Osteocyte (in vitro differentiated cells): ENCODE data around the gene PTCSC3. TPM values are rescaled to one million over a fixed set of nuclear protein-coding genes. Genes with fewer than 3 reads are reported as not detected.

Source experiments
- DNase-seq: peaks from one replicate; pipeline ENCODE4 v3.0.0; 2021; ENCODE audit warnings: mixed read lengths; ENCODE audit not compliant: unreplicated experiment; ENCODE audit errors: extremely low spot score
- H3K27ac Mint-ChIP-seq: one replicate; pipeline ENCODE4 v1.8.0; 2021; ENCODE audit warnings: mild to moderate bottlenecking, mixed read lengths; ENCODE audit not compliant: unreplicated experiment
- H3K27me3 Mint-ChIP-seq: one replicate; pipeline ENCODE4 v1.8.0; 2021; ENCODE audit warnings: mixed read lengths; ENCODE audit not compliant: unreplicated experiment
- H3K36me3 Mint-ChIP-seq: one replicate; pipeline ENCODE4 v1.8.0; 2021; ENCODE audit warnings: mixed read lengths; ENCODE audit not compliant: unreplicated experiment
- H3K4me1 Mint-ChIP-seq: one replicate; pipeline ENCODE4 v1.8.0; 2021; ENCODE audit warnings: mixed read lengths; ENCODE audit not compliant: unreplicated experiment
- H3K4me3 Mint-ChIP-seq: one replicate; pipeline ENCODE4 v1.8.0; 2021; ENCODE audit warnings: mild to moderate bottlenecking, moderate library complexity, mixed read lengths; ENCODE audit not compliant: unreplicated experiment
- H3K9me3 Mint-ChIP-seq: one replicate; pipeline ENCODE4 v1.8.0; 2021; ENCODE audit warnings: mixed read lengths; ENCODE audit not compliant: unreplicated experiment
- total RNA-seq: library from RNA; stranded (reverse); gene quantifications from 2 replicates; pipeline ENCODE4 v1.2.1, GENCODE V29; 2021
- TF ChIP-seq, protein P1 (sequence below): fragments of 200-600 bp; sonication (generic); IDR thresholded peaks from 2 replicates; pipeline ENCODE4 v1.5.0; 2021; ENCODE audit warnings: antibody characterized with exemption, mild to moderate bottlenecking, moderate library complexity

Gene PTCSC3
- total RNA-seq, 1 donor from 2014 or later: not detected

DNA sequence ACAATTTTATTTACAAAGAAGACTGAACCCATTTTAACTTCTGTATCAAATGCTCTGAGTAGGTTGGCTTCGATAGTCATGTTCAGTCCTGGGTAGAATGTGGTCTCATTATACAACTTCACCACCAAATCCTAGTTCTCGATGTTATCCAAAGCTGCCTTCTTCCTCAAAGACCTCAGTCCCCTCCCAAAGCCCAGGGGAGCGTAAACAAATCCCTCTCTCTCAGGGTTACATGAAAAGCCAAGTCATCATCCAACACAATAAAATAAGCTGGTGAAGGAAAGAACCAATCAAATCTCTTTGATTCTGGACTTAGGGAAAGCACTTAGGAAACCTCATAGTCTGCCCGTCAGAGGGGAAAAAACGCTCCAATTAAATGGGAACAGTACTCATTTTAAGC lies 9.1 kb downstream of the PTCSC3 start:
- TF ChIP-seq, protein P1, sequence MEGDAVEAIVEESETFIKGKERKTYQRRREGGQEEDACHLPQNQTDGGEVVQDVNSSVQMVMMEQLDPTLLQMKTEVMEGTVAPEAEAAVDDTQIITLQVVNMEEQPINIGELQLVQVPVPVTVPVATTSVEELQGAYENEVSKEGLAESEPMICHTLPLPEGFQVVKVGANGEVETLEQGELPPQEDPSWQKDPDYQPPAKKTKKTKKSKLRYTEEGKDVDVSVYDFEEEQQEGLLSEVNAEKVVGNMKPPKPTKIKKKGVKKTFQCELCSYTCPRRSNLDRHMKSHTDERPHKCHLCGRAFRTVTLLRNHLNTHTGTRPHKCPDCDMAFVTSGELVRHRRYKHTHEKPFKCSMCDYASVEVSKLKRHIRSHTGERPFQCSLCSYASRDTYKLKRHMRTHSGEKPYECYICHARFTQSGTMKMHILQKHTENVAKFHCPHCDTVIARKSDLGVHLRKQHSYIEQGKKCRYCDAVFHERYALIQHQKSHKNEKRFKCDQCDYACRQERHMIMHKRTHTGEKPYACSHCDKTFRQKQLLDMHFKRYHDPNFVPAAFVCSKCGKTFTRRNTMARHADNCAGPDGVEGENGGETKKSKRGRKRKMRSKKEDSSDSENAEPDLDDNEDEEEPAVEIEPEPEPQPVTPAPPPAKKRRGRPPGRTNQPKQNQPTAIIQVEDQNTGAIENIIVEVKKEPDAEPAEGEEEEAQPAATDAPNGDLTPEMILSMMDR: no peak
- peaks cover 17% of the 10 kb centered on the region for H3K27me3 Mint-ChIP-seq
- H3K4me3 Mint-ChIP-seq: no peak overlapping the region
- DNase-seq: no peak
- no peak overlapping the region for H3K27ac Mint-ChIP-seq
- H3K4me1 Mint-ChIP-seq: no peaks in the 10 kb centered on the region
- no peaks in the 10 kb centered on the region for H3K36me3 Mint-ChIP-seq
- H3K9me3 Mint-ChIP-seq: no peaks in the 10 kb centered on the region

DNA sequence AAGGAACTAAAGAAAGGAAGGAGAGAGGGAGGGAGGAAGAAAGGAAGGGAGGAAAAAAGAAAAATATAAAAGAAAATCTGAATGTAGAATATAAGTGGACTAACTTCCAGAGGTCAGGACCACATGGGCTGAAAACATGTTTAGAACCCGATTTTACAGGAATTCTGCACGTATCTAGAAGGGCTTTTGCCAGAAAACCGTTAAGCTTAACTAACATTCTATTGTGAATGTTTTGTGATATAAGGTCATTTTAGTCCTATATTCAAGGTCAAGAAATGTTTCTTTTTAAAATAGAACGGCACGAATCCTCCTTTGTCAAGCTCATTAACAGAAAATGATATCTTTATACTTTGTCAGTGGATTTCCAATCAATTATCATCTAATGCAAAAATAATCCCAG lies 13.1 kb downstream of the PTCSC3 start:
- H3K4me1 Mint-ChIP-seq: no peaks in the 10 kb centered on the region
- H3K4me3 Mint-ChIP-seq: no peak overlapping the region
- peaks cover 15% of the 10 kb centered on the region for H3K27me3 Mint-ChIP-seq
- no peaks in the 10 kb centered on the region for H3K9me3 Mint-ChIP-seq
- no peaks in the 10 kb centered on the region for H3K36me3 Mint-ChIP-seq
- no peak overlapping the region for H3K27ac Mint-ChIP-seq
- DNase-seq: no peak
- TF ChIP-seq, protein P1: no peak

DNA sequence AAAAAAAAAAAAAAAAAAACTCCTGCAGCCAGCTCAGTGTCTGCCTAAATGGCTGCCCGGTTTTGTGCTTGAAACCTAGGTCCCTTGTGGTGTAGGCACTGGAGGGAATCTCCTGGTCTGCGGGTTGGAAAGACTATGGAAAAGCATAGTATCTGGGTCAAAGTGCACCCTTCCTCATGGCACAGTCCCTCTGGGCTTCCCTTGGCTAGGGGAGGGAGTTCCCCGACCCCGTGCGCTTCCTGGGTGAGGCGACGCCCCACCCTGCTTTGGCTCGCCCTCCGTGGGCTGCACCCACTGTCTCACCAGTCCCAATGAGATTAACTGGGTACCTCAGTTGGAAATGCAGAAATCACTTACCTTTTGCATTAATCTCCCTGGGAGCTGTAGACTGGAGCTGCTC lies 14.3 kb downstream of the PTCSC3 start:
- Mint-ChIP-seq H3K27ac (no peak overlapping the region), H3K27me3 (peaks cover 15% of the 10 kb centered on the region), H3K9me3 (no peaks in the 10 kb centered on the region), H3K4me3 (no peak overlapping the region), H3K36me3 (no peaks in the 10 kb centered on the region), H3K4me1 (no peaks in the 10 kb centered on the region)
- DNase-seq: no peak
- TF ChIP-seq, protein P1: no peak

DNA sequence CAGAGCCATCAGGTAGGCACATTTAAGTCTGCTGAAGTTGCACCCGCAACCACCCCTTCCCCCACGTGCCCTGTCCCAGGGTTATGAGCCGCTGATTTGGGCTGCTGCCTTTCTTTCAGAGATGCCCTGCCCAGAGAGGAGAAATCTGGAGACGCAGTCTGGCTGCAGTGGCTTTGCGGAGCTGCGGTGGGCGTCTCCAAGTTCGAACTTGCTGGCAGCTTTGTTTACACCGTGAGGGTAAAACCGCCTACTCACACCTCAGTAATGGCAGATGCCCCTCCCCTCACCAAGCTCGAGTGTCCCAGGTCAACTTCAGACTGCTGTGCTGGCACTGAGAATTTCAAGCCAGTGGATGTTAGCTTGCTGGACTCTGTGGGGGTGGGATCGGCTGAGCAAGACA lies 14.7 kb downstream of the PTCSC3 start:
- H3K4me1 Mint-ChIP-seq: no peaks in the 10 kb centered on the region
- H3K36me3 Mint-ChIP-seq: no peaks in the 10 kb centered on the region
- H3K9me3 Mint-ChIP-seq: no peaks in the 10 kb centered on the region
- no peak overlapping the region for H3K27ac Mint-ChIP-seq
- TF ChIP-seq, protein P1: no peak
- H3K27me3 Mint-ChIP-seq: peaks cover 15% of the 10 kb centered on the region
- DNase-seq: no peak
- no peak overlapping the region for H3K4me3 Mint-ChIP-seq

DNA sequence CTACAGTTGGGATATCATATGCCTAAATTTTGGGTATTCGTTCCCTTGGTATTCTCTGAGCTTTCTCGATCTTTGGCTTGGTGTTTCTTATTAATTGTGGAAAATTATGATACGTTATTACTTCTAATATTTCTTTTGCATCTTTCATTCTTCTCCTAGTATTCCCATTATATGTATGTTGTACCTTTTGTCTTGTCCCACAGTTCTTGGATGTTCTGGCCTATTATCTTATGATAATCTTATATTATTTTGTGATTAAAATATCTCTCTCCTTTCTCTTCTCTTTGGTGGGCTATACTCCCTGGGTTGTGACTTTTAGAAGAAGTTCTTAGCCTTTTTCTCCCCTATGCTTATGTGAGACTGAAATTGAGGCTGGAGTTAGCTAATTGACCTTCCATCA lies 25.2 kb downstream of the PTCSC3 start:
- Mint-ChIP-seq H3K4me3 (no peak overlapping the region), H3K36me3 (no peaks in the 10 kb centered on the region), H3K9me3 (peaks cover 5% of the 10 kb centered on the region), H3K4me1 (no peaks in the 10 kb centered on the region), H3K27me3 (no peaks in the 10 kb centered on the region), H3K27ac (no peak overlapping the region)
- no peak for DNase-seq
- TF ChIP-seq, protein P1: no peak
